H1 (cell line): Measurements from ENCODE around the gene FGGY. TPM values are rescaled to one million over a fixed set of nuclear protein-coding genes. Genes with fewer than 3 reads are reported as not detected.

Experiments
- CTCF ChIA-PET: fragments of 300-600 bp; sonication (Branson Sonifier 250); formaldehyde crosslinking; loops from one replicate; lab custom pipeline; 2021; ENCODE audit not compliant: partially characterized antibody; lab: Charles Lee
- POLR2A ChIA-PET: fragments of 300-600 bp; sonication (Branson Sonifier 250); formaldehyde crosslinking; loops from one replicate; lab custom pipeline; 2021; ENCODE audit warnings: inconsistent platforms; ENCODE audit not compliant: partially characterized antibody; lab: Charles Lee
- DNase-seq, 2 experiments: peaks; one replicate each; pipeline versions ENCODE4 v3.0.0 to v3.0.0-alpha.2; 2010 to 2022; ENCODE audit warnings: low spot score in 2 of 2, low read depth in 1 of 2, mixed read lengths in 1 of 2
- FAIRE-seq: peaks from 2 replicates; lab custom pipeline; 2011; peaks lifted over from hg19 to GRCh38; lab: Jason Lieb, UNC
- H2AFZ ChIP-seq: 2 replicates; pipeline ENCODE4 v1.8.1; 2012; ENCODE audit warnings: low read length, inconsistent platforms
- H2AK5ac ChIP-seq: 2 replicates; pipeline ENCODE4 v1.6.1; 2013; ENCODE audit warnings: low read depth, low read length
- H2BK120ac ChIP-seq: replicated peaks from 2 replicates; pipeline ENCODE3; 2013; ENCODE audit warnings: low read depth, low read length, inconsistent platforms
- H2BK12ac ChIP-seq: 2 replicates; pipeline ENCODE4 v1.6.1; 2013; ENCODE audit warnings: low read depth, low read length
- H2BK15ac ChIP-seq: 2 replicates; pipeline ENCODE4 v1.6.1; 2013; ENCODE audit warnings: low read length
- H2BK20ac ChIP-seq: 2 replicates; pipeline ENCODE4 v1.6.1; 2013; ENCODE audit warnings: low read length
- H2BK5ac ChIP-seq: 2 replicates; pipeline ENCODE4 v1.6.1; 2013; ENCODE audit warnings: low read depth, low read length
- H3K14ac ChIP-seq: 2 replicates; pipeline ENCODE4 v1.6.1; 2013; ENCODE audit warnings: inconsistent platforms; ENCODE audit not compliant: insufficient read length
- H3K18ac ChIP-seq: 2 replicates; pipeline ENCODE4 v1.6.1; 2013; ENCODE audit warnings: low read length; ENCODE audit errors: extremely low read depth
- H3K23ac ChIP-seq: 2 replicates; pipeline ENCODE4 v1.6.1; 2013; ENCODE audit warnings: inconsistent platforms; ENCODE audit not compliant: insufficient read length
- H3K23me2 ChIP-seq: 2 replicates; pipeline ENCODE4 v1.6.1; 2013; ENCODE audit warnings: low read depth, low read length
- H3K27ac ChIP-seq: 2 replicates; pipeline ENCODE4 v1.6.1; 2011; ENCODE audit warnings: low read depth, low read length, inconsistent platforms
- H3K27me3 ChIP-seq, 4 experiments: replicated peaks in 1 of 4; 1 replicate in 1 of 4; 2 replicates in 3 of 4; pipeline versions ENCODE4 v1.6.1 to v1.8.1; 2011 to 2013; ENCODE audit warnings: low read length in 3 of 4, mild to moderate bottlenecking in 3 of 4, inconsistent platforms in 2 of 4, mixed read lengths in 2 of 4, moderate library complexity in 1 of 4; ENCODE audit not compliant: control insufficient read depth in 3 of 4, insufficient read depth in 3 of 4; ENCODE audit errors: extremely low read depth in 1 of 4
- H3K36me3 ChIP-seq, 4 experiments: 2 replicates each; pipeline versions ENCODE4 v1.6.1 to v1.8.1; 2011 to 2013; ENCODE audit warnings: mild to moderate bottlenecking in 4 of 4, low read length in 3 of 4, moderate library complexity in 2 of 4, control low read depth in 1 of 4, inconsistent platforms in 1 of 4; ENCODE audit not compliant: insufficient read depth in 4 of 4, control insufficient read depth in 2 of 4
- H3K4ac ChIP-seq: replicated peaks from 2 replicates; pipeline ENCODE3; 2013; ENCODE audit warnings: low read length, low read depth, mixed read lengths, inconsistent platforms; ENCODE audit not compliant: insufficient read length
- H3K4me1 ChIP-seq, 4 experiments: replicated peaks in 1 of 4; 1 replicate in 1 of 4; 2 replicates in 3 of 4; pipeline versions ENCODE4 v1.6.1 to v1.8.1; 2011 to 2013; ENCODE audit warnings: low read length in 3 of 4, inconsistent platforms in 2 of 4, mixed read lengths in 1 of 4; ENCODE audit not compliant: insufficient read depth in 4 of 4, control insufficient read depth in 3 of 4
- H3K4me2 ChIP-seq, 2 experiments: 2 replicates each; pipeline versions ENCODE4 v1.6.1 to v1.8.1; 2011 to 2013; ENCODE audit warnings: low read depth in 2 of 2, low read length in 2 of 2, control low read depth in 1 of 2, inconsistent platforms in 1 of 2, mild to moderate bottlenecking in 1 of 2; ENCODE audit not compliant: insufficient read depth in 1 of 2
- H3K4me3 ChIP-seq, 4 experiments: fragments of 200-600, 300-600 bp in 1 of 4; sonication (generic), shearing (Covaris generic), sonication (Bioruptor Twin) in 1 of 4; 2 replicates each; pipeline versions ENCODE4 v1.5.1 to v1.8.1; 2011 to 2016; ENCODE audit warnings: low read length in 4 of 4, low read depth in 3 of 4, control low read depth in 2 of 4, inconsistent platforms in 2 of 4, mild to moderate bottlenecking in 2 of 4, mixed read lengths in 1 of 4, moderate library complexity in 1 of 4; ENCODE audit not compliant: insufficient read depth in 2 of 4; ENCODE audit errors: extremely low read depth in 1 of 4
- H3K56ac ChIP-seq: replicated peaks from 2 replicates; pipeline ENCODE3; 2013; ENCODE audit warnings: low read depth, mild to moderate bottlenecking, mixed read lengths, low read length, inconsistent platforms; ENCODE audit not compliant: insufficient read length
- H3K79me1 ChIP-seq: 2 replicates; pipeline ENCODE4 v1.6.1; 2013; ENCODE audit warnings: low read depth, low read length, control low read depth
- H3K79me2 ChIP-seq, 2 experiments: 2 replicates each; pipeline versions ENCODE4 v1.6.1 to v1.8.1; 2012 to 2013; ENCODE audit warnings: low read length in 2 of 2, mild to moderate bottlenecking in 2 of 2, inconsistent platforms in 1 of 2; ENCODE audit not compliant: insufficient read depth in 2 of 2, control insufficient read depth in 1 of 2
- H3K9ac ChIP-seq, 4 experiments: replicated peaks in 1 of 4; 1 replicate in 1 of 4; 2 replicates in 3 of 4; pipeline versions ENCODE4 v1.6.1 to v1.8.1; 2011 to 2013; ENCODE audit warnings: low read depth in 3 of 4, low read length in 3 of 4, control low read depth in 2 of 4, mild to moderate bottlenecking in 2 of 4, moderate library complexity in 2 of 4, inconsistent platforms in 1 of 4; ENCODE audit errors: extremely low read depth in 1 of 4
- H3K9me3 ChIP-seq, 2 experiments: 2 replicates each; pipeline versions ENCODE4 v1.6.1 to v1.8.1; 2012 to 2013; ENCODE audit warnings: mild to moderate bottlenecking in 2 of 2, moderate library complexity in 2 of 2, control low read depth in 1 of 2, inconsistent platforms in 1 of 2, low read depth in 1 of 2, low read length in 1 of 2, mixed read lengths in 1 of 2; ENCODE audit not compliant: insufficient read depth in 2 of 2
- H4K20me1 ChIP-seq, 2 experiments: replicated peaks in 1 of 2; 2 replicates each; pipeline versions ENCODE3 to v1.8.1; 2011 to 2013; ENCODE audit warnings: inconsistent platforms in 2 of 2, low read length in 2 of 2, mild to moderate bottlenecking in 1 of 2; ENCODE audit not compliant: insufficient read depth in 2 of 2, control insufficient read depth in 1 of 2
- H4K5ac ChIP-seq: 2 replicates; pipeline ENCODE4 v1.6.1; 2013; ENCODE audit warnings: low read length, low read depth, mixed read lengths, inconsistent platforms; ENCODE audit not compliant: insufficient read length
- H4K8ac ChIP-seq: 2 replicates; pipeline ENCODE4 v1.8.0; 2013; ENCODE audit warnings: mild to moderate bottlenecking, moderate library complexity, low read length, inconsistent platforms; ENCODE audit not compliant: insufficient read depth; ENCODE audit errors: extremely low read depth
- H4K91ac ChIP-seq: replicated peaks from 2 replicates; pipeline ENCODE3; 2013; ENCODE audit warnings: low read length, mixed read lengths, inconsistent platforms; ENCODE audit not compliant: insufficient read length
- CHD1 ChIP-seq: IDR thresholded peaks from 2 replicates; pipeline ENCODE4 v1.6.1; 2012; ENCODE audit warnings: low read depth, low read length, improper control_type of control experiment
- FOSL1 ChIP-seq: IDR thresholded peaks from 2 replicates; pipeline ENCODE4 v1.6.1; 2011; ENCODE audit warnings: mild to moderate bottlenecking, low read depth, low read length, moderate library complexity; ENCODE audit not compliant: insufficient read depth
- GABPA ChIP-seq: IDR thresholded peaks from 2 replicates; pipeline ENCODE4 v1.6.1; 2011; ENCODE audit warnings: mild to moderate bottlenecking, low read length, moderate library complexity, borderline replicate concordance; ENCODE audit not compliant: insufficient read depth
- HDAC2 ChIP-seq, 2 experiments: fragments of 300-600 bp in 1 of 2; sonication (generic) in 1 of 2; IDR thresholded peaks; 2 replicates each; pipeline ENCODE4 v1.6.1; 2011 to 2012; ENCODE audit warnings: low read depth in 2 of 2, low read length in 2 of 2, mild to moderate bottlenecking in 2 of 2, moderate library complexity in 2 of 2, borderline replicate concordance in 1 of 2, inconsistent platforms in 1 of 2
- JUN ChIP-seq: IDR thresholded peaks from 2 replicates; pipeline ENCODE4 v1.6.1; 2011; ENCODE audit warnings: low read depth, mild to moderate bottlenecking, improper control_type of control experiment, low read length
- NRF1 ChIP-seq: IDR thresholded peaks from 2 replicates; pipeline ENCODE4 v1.6.1; 2011; ENCODE audit warnings: mild to moderate bottlenecking, low read depth, low read length, improper control_type of control experiment
- RFX5 ChIP-seq: IDR thresholded peaks from 2 replicates; pipeline ENCODE4 v1.6.1; 2011; ENCODE audit warnings: low read depth, low read length, improper control_type of control experiment, borderline replicate concordance
- SIRT6 ChIP-seq: IDR thresholded peaks from one replicate; pipeline ENCODE4 v1.7.1; 2012; ENCODE audit warnings: low read length, inconsistent platforms
- SP1 ChIP-seq: IDR thresholded peaks from 2 replicates; pipeline ENCODE4 v1.6.1; 2011; ENCODE audit warnings: low read depth, low read length
- TAF7 ChIP-seq: optimal IDR thresholded peaks from 2 replicates; pipeline ENCODE3; 2011; ENCODE audit warnings: low read depth, mild to moderate bottlenecking, inconsistent platforms, low read length, moderate library complexity, borderline replicate concordance
- TCF12 ChIP-seq: IDR thresholded peaks from 2 replicates; pipeline ENCODE4 v1.6.1; 2011; ENCODE audit warnings: low read depth, mild to moderate bottlenecking, low read length
- WGBS, 2 experiments: shearing (Covaris generic) in 1 of 2; methylation state at CpG; one replicate each; pipeline versions ENCODE4 v1.1.6 to v1.1.7; 2013 to 2015; ENCODE audit warnings: low lambda C conversion rate in 2 of 2, mixed read lengths in 2 of 2, inconsistent platforms in 1 of 2, low coverage in 1 of 2, missing lambda C conversion rate in 1 of 2; ENCODE audit not compliant: insufficient replicate concordance in 2 of 2, insufficient coverage in 1 of 2, insufficient read length in 1 of 2; ENCODE audit errors: extremely low coverage in 1 of 2, missing lambda C conversion rate in 1 of 2; 5-methylcytosine and 5-hydroxymethylcytosine counted together
- polyA plus RNA-seq, 7 experiments: library from polyadenylated mRNA; depleted of rRNA in 3 of 7; stranded (reverse) in 5 of 7; unstranded in 2 of 7; fragments of >200 nt in 5 of 7; fragments of 200-250 nt in 2 of 7; gene quantifications; 1 replicate in 5 of 7; 2 replicates in 1 of 7; 4 replicates in 1 of 7; pipeline versions ENCODE4 v1.2.1 to v1.2.3, GENCODE V29; 2011 to 2013; ENCODE audit warnings: missing spikeins in 2 of 7, mixed read lengths in 2 of 7
- total RNA-seq: library from RNA; stranded (reverse); fragmentation: NEBNext Ultra II Directional; extraction: Animal tissue kit (Norgen Biotek cat#: 25700); gene quantifications from 2 replicates; pipeline ENCODE4 v1.2.1, GENCODE V29; 2021
- TF ChIP-seq, protein P1 (sequence below): IDR thresholded peaks from 2 replicates; pipeline ENCODE4 v1.6.1; 2012; ENCODE audit warnings: inconsistent platforms
- TF ChIP-seq, protein P2 (sequence below): IDR thresholded peaks from 2 replicates; pipeline ENCODE4 v1.6.1; 2011; ENCODE audit warnings: low read depth, mild to moderate bottlenecking, low read length; ENCODE audit not compliant: insufficient read depth

FGGY gene
- total and polyA plus RNA-seq, 2 of the 8 experiments (the other 6 are each of a cell fraction or from before 2014, with no cell fraction given): 10.3 to 12.5 TPM

DNA sequence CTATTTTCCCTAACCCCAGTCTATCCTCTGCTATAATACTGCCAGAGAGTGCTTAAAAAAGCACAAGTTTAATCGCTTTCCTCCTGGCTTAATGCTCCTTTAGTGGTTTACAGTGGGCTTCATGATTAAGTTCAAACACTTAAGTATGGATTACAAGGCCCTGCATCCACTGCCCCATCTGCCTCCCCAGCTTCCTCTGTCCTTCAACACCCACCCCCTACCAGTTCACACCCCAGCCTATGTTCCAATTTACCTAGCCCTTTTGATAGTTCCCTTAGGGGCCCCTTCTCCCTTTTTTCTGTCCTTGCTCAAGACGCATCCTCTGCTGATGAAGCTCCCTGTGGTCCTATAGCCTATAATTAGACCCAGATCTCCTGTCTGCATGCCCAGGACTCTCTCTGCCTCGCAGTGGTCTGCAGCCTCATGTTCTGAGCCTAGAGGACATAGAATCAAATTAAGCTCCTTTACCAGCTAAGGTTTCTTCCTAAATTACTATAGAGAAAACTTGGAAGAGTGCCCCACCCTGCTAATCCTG lies 212.5 kb downstream of the FGGY start:
- CTCF ChIA-PET: interaction anchor here (0.6 to 1.0 kb wide), 4 partner anchors 11 to 269 kb away, joined by 3 read pairs; no protein-coding TSS in a partner anchor
- FAIRE-seq: no peak
- POLR2A ChIA-PET: no interaction called here
- TF ChIP-seq HDAC2 (IDR thresholded peaks at IDR 0.05; ENCODE audit: borderline replicate concordance in 1 of 2, low read depth in 2 of 2, low read length in 2 of 2) (no peak), JUN (no peak), TCF12 (no peak), TAF7 (no peak), NRF1 (no peak), CHD1 (no peak), RFX5 (no peak), GABPA (no peak), FOSL1 (no peak), SP1 (no peak), SIRT6 (no peak)
- TF ChIP-seq, protein P1, sequence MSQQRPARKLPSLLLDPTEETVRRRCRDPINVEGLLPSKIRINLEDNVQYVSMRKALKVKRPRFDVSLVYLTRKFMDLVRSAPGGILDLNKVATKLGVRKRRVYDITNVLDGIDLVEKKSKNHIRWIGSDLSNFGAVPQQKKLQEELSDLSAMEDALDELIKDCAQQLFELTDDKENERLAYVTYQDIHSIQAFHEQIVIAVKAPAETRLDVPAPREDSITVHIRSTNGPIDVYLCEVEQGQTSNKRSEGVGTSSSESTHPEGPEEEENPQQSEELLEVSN: no peak
- TF ChIP-seq, protein P2, sequence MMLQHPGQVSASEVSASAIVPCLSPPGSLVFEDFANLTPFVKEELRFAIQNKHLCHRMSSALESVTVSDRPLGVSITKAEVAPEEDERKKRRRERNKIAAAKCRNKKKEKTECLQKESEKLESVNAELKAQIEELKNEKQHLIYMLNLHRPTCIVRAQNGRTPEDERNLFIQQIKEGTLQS: no peak

More for the DNA sequence above, 212.5 kb downstream of the FGGY start:
- Histone ChIP-seq H3K79me2 (no peaks in the 10 kb centered on the region), H3K4me2 (no peak overlapping the region), H3K18ac (no peak overlapping the region), H3K56ac (no peak overlapping the region), H2BK5ac (no peak overlapping the region), H4K91ac (no peak overlapping the region), H3K36me3 (no peaks in the 10 kb centered on the region), H4K5ac (no peak overlapping the region), H2BK120ac (no peak overlapping the region), H2BK15ac (no peak overlapping the region), H3K27me3 (no peaks in the 10 kb centered on the region), H3K23ac (no peak overlapping the region), H2BK20ac (no peak overlapping the region), H2AFZ (no peak overlapping the region), H3K79me1 (no peaks in the 10 kb centered on the region), H4K20me1 (no peaks in the 10 kb centered on the region), H2AK5ac (no peak overlapping the region), H3K4me1 (peaks cover 0 to 8% (median 2%) of the 10 kb centered on the region in 4 experiments; a peak in 2 of 7 replicates), H2BK12ac (no peak overlapping the region), H3K9ac (no peak overlapping the region), H4K8ac (no peak overlapping the region), H3K4ac (no peak overlapping the region), H3K4me3 (no peak overlapping the region), H3K27ac (no peak overlapping the region), H3K23me2 (no peaks in the 10 kb centered on the region), H3K9me3 (no peaks in the 10 kb centered on the region), H3K14ac (no peak overlapping the region)
- WGBS, 2 experiments: 87% methylated on average over 3 of the region's 3 CpGs; no CpG with 5 or more reads in 1 of the 2 experiments
- no peak for DNase-seq
